ENCODE results near the gene POU2F2. TPM values are rescaled to one million over a fixed set of nuclear protein-coding genes. Genes with fewer than 3 reads are reported as not detected.
A peak's percentile ranks its signal among the peaks of the same experiment; 100 is the strongest.

The POU2F2 gene
- total and polyA plus RNA-seq, 9 of the 15 experiments (the other 6 are each of a cell fraction or from before 2014, with no cell fraction given), result 0.03 to 0.68 (median 0.14) TPM

GRCh38 chr19:42123765-42124164, 8.5 kb downstream of the POU2F2 start:
- in situ Hi-C loops (cut with MboI), result loop anchor here (25.0 kb wide), 1 partner anchor 414 kb away; the partner anchor contains the start of gene CEACAM1
- Histone ChIP-seq H3K9me3 (replicated peaks; ENCODE audit: control insufficient read depth, insufficient read depth, low read depth, low read length) (no peaks in the 10 kb centered on the region), H3K27me3 (ENCODE audit: control insufficient read depth in 2 of 2, insufficient read depth in 2 of 2, low read length in 2 of 2) (peaks cover 40 to 59% of the 10 kb centered on the region in 2 experiments), H3K4me1 (replicated peaks in 1 of 2; ENCODE audit: control insufficient read depth in 2 of 2, insufficient read depth in 2 of 2, low read length in 2 of 2) (no peaks in the 10 kb centered on the region; a peak in 1 of 5 replicates), H3K27ac (ENCODE audit: extremely low read depth, low read depth, low read length) (no peak overlapping the region), H3K36me3 (ENCODE audit: control insufficient read depth, insufficient read depth, low read length) (no peaks in the 10 kb centered on the region), H3K4me2 (ENCODE audit: insufficient read depth, low read length) (no peak overlapping the region), H3K4me3 (no peak overlapping the region), H3K79me2 (ENCODE audit: control insufficient read depth, insufficient read depth, low read length) (no peaks in the 10 kb centered on the region), H2AFZ (ENCODE audit: low read depth, low read length) (no peak overlapping the region), H3K9ac (ENCODE audit: insufficient read depth in 1 of 2, low read depth in 2 of 2, low read length in 2 of 2) (no peak overlapping the region), H4K20me1 (replicated peaks; ENCODE audit: control insufficient read depth, insufficient read depth, low read length) (peaks cover 6% of the 10 kb centered on the region; the same call in 1 of the 2 replicates), H3K9me1 (ENCODE audit: control insufficient read depth, insufficient read depth, low read length) (no peaks in the 10 kb centered on the region)
- ATAC-seq (no peak), FAIRE-seq (no peak), DNase-seq (ENCODE audit: extremely low read depth in 1 of 4, low spot score in 3 of 4) (no peak)
- no TSS peak for BruUV-seq (replicated peaks)
- intact Hi-C loops (cut with micrococcal nuclease), result no loop called here
- 0 out of 2 replicates have a peak, but pooled peaks have one; percentile 23 for TF ChIP-seq REST (IDR thresholded peaks at IDR 0.05; ENCODE audit: borderline replicate concordance)
- TF ChIP-seq REST (CRISPR knock-in tag; IDR thresholded peaks at IDR 0.05; ENCODE audit: low read depth), result no peak
- TF ChIP-seq ZNF143 (CRISPR knock-in tag; IDR thresholded peaks at IDR 0.05), result no peak
- POLR2A ChIA-PET, result interaction anchor here (0.9 kb wide), 1 partner anchor 28 kb away, joined by 5 read pairs; no protein-coding TSS in a partner anchor
- CTCF ChIA-PET (ENCODE audit: low intra/inter-chr PET ratio), result no interaction called here
- WGBS (ENCODE audit: insufficient coverage, low coverage, missing lambda C conversion rate), result 0% methylated on average over 1 of the region's 1 CpG

Data from K562 (cell line).